Lung (tissue), 12 donors: ENCODE measurements around the gene SLC41A1. TPM values are rescaled to one million over a fixed set of nuclear protein-coding genes. Genes with fewer than 3 reads are reported as not detected.

ENCODE experiments used
- ATAC-seq: fragments of 200-7000 bp; cut with Tn5 transposase; one replicate; pipeline ENCODE4 v1.9.1; 2020; ENCODE audit warnings: moderate number of reproducible peaks; ENCODE audit not compliant: insufficient read depth, low FRiP score
- DNase-seq, 3 donors: peaks; one replicate each; pipeline ENCODE4 v3.0.0-alpha.2; 2013 to 2017
- H3K27ac ChIP-seq, 2 donors: one replicate each; pipeline ENCODE4 v1.5.1; 2013; ENCODE audit warnings: mild to moderate bottlenecking in 2 of 2, moderate library complexity in 2 of 2, control low read depth in 1 of 2, inconsistent platforms in 1 of 2, low read depth in 1 of 2, low read length in 1 of 2
- H3K27me3 ChIP-seq, 3 donors: one replicate each; pipeline ENCODE4 v1.5.1; 2013; ENCODE audit warnings: low read length in 2 of 3; ENCODE audit not compliant: control insufficient read depth in 3 of 3, insufficient read depth in 3 of 3
- H3K36me3 ChIP-seq, 4 donors: one replicate each; pipeline ENCODE4 v1.5.1; 2013; ENCODE audit warnings: low read length in 4 of 4, mild to moderate bottlenecking in 1 of 4, moderate library complexity in 1 of 4; ENCODE audit not compliant: control insufficient read depth in 4 of 4, insufficient read depth in 4 of 4
- H3K4me1 ChIP-seq, 5 donors: one replicate each; pipeline ENCODE4 v1.5.1; 2013; ENCODE audit warnings: low read length in 5 of 5, mild to moderate bottlenecking in 2 of 5, moderate library complexity in 1 of 5; ENCODE audit not compliant: control insufficient read depth in 5 of 5, insufficient read depth in 5 of 5
- H3K4me3 ChIP-seq: one replicate; pipeline ENCODE4 v1.5.1; 2013; ENCODE audit warnings: mild to moderate bottlenecking, control low read depth, moderate library complexity
- H3K9ac ChIP-seq, 2 donors: one replicate each; pipeline ENCODE4 v1.5.1; 2013; ENCODE audit warnings: low read length in 2 of 2, control low read depth in 1 of 2; ENCODE audit not compliant: insufficient read depth in 1 of 2
- H3K9me3 ChIP-seq, 4 donors: one replicate each; pipeline ENCODE4 v1.5.1; 2013; ENCODE audit warnings: low read length in 3 of 4, mild to moderate bottlenecking in 1 of 4, moderate library complexity in 1 of 4; ENCODE audit not compliant: control insufficient read depth in 4 of 4, insufficient read depth in 3 of 4
- WGBS, 2 donors: extraction: QIAGEN DNeasy Blood & Tissue Kit; methylation state at CpG; one replicate each; pipeline ENCODE4 v1.1.7; 2013; 5-methylcytosine and 5-hydroxymethylcytosine counted together
- polyA plus RNA-seq, 2 donors: library from polyadenylated mRNA; stranded (reverse); fragments of 200-250 nt; gene quantifications; one replicate each; pipeline ENCODE4 v1.2.1, GENCODE V29; 2013
- total RNA-seq, 2 donors: library from RNA; depleted of rRNA in 1 of 2; stranded (reverse); fragments of >200 nt in 1 of 2; gene quantifications; one replicate each; pipeline ENCODE4 v1.2.1, GENCODE V29; 2014 to 2021
- TF ChIP-seq, protein P1 (sequence below): IDR thresholded peaks from 2 replicates; pipeline ENCODE4 v1.5.1; 2012; ENCODE audit warnings: mild to moderate bottlenecking; ENCODE audit errors: control extremely low read depth, extremely low read depth
- donor health status: control.
- donor health status: control.
- donor health status: Bipolar disorder and iron deficiency.
- donor health status: healthy.
- donor health status: DM: yes; HTN: yes; CAD: no.

Gene SLC41A1
- total and polyA plus RNA-seq, 4 donors: 11.8 to 26.9 (median 22.4) TPM

GRCh38 chr1:205837382-205837970, 24.5 kb upstream of the SLC41A1 start:
- DNase-seq: no peak
- TF ChIP-seq, protein P1, sequence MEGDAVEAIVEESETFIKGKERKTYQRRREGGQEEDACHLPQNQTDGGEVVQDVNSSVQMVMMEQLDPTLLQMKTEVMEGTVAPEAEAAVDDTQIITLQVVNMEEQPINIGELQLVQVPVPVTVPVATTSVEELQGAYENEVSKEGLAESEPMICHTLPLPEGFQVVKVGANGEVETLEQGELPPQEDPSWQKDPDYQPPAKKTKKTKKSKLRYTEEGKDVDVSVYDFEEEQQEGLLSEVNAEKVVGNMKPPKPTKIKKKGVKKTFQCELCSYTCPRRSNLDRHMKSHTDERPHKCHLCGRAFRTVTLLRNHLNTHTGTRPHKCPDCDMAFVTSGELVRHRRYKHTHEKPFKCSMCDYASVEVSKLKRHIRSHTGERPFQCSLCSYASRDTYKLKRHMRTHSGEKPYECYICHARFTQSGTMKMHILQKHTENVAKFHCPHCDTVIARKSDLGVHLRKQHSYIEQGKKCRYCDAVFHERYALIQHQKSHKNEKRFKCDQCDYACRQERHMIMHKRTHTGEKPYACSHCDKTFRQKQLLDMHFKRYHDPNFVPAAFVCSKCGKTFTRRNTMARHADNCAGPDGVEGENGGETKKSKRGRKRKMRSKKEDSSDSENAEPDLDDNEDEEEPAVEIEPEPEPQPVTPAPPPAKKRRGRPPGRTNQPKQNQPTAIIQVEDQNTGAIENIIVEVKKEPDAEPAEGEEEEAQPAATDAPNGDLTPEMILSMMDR: no peak
- Histone ChIP-seq H3K27me3 (no peaks in the 10 kb centered on the region), H3K9me3 (no peaks in the 10 kb centered on the region), H3K36me3 (no peaks in the 10 kb centered on the region), H3K27ac (no peak overlapping the region), H3K4me1 (peaks cover 0 to 9% (median 0%) of the 10 kb centered on the region in 5 donors), H3K4me3 (no peak overlapping the region), H3K9ac (no peak overlapping the region)
- ATAC-seq: no peak
- 86 to 93% methylated on average over 7 of the region's 7 CpGs for WGBS, 2 donors

GRCh38 chr1:205834751-205835150, 21.8 kb upstream of the SLC41A1 start:
- no peak overlapping the region for H3K27ac ChIP-seq
- H3K9me3 ChIP-seq: no peaks in the 10 kb centered on the region
- no peak overlapping the region for H3K9ac ChIP-seq
- 91 to 93% methylated on average over 4 of the region's 4 CpGs for WGBS, 2 donors
- no peak for DNase-seq
- peaks cover 0 to 8% (median 0%) of the 10 kb centered on the region in 5 donors for H3K4me1 ChIP-seq
- no peaks in the 10 kb centered on the region for H3K36me3 ChIP-seq
- TF ChIP-seq, protein P1: no peak
- no peak overlapping the region for H3K4me3 ChIP-seq
- no peak for ATAC-seq
- no peaks in the 10 kb centered on the region for H3K27me3 ChIP-seq

GRCh38 chr1:205832326-205832751, 19.3 kb upstream of the SLC41A1 start:
- Histone ChIP-seq H3K4me1 (peaks cover 0 to 7% (median 2%) of the 10 kb centered on the region in 5 donors), H3K9ac (no peak overlapping the region), H3K27me3 (no peaks in the 10 kb centered on the region), H3K27ac (peak overlapping the region in 1 of 2 donors; percentile 45), H3K36me3 (no peaks in the 10 kb centered on the region), H3K9me3 (no peaks in the 10 kb centered on the region), H3K4me3 (no peak overlapping the region)
- DNase-seq: peak; percentile 35 to 71 (median 54)
- WGBS, 2 donors: 66 to 70% methylated on average over 6 of the region's 6 CpGs
- ATAC-seq: no peak
- TF ChIP-seq, protein P1: no peak

GRCh38 chr1:205827623-205828022, 14.6 kb upstream of the SLC41A1 start:
- 58 to 92% methylated on average over 1 of the region's 1 CpG for WGBS, 2 donors
- DNase-seq: no peak
- H3K27me3 ChIP-seq: no peaks in the 10 kb centered on the region
- peaks cover 0 to 15% (median 4%) of the 10 kb centered on the region in 5 donors for H3K4me1 ChIP-seq
- TF ChIP-seq, protein P1: no peak
- no peak overlapping the region for H3K27ac ChIP-seq
- H3K36me3 ChIP-seq: no peaks in the 10 kb centered on the region
- H3K9ac ChIP-seq: no peak overlapping the region
- H3K4me3 ChIP-seq: no peak overlapping the region
- no peak for ATAC-seq
- no peaks in the 10 kb centered on the region for H3K9me3 ChIP-seq
